Ectodermal cell (in vitro differentiated cells): ENCODE data around the gene IGF1R.

Source experiments
- H3K27ac ChIP-seq: 2 replicates; pipeline ENCODE4 v1.7.0; 2013; ENCODE audit warnings: mild to moderate bottlenecking, low read depth, low read length; ENCODE audit not compliant: insufficient read depth, poor library complexity, severe bottlenecking
- H3K27me3 ChIP-seq: 2 replicates; pipeline ENCODE4 v1.7.0; 2013; ENCODE audit warnings: mild to moderate bottlenecking, low read length; ENCODE audit not compliant: insufficient read depth, control insufficient read depth, poor library complexity, severe bottlenecking
- H3K36me3 ChIP-seq: one replicate; pipeline ENCODE4 v1.7.0; 2013; ENCODE audit warnings: low read length; ENCODE audit not compliant: control insufficient read depth, insufficient read depth
- H3K4me1 ChIP-seq: one replicate; pipeline ENCODE4 v1.7.0; 2013; ENCODE audit warnings: low read length; ENCODE audit not compliant: control insufficient read depth, insufficient read depth
- H3K4me3 ChIP-seq: 2 replicates; pipeline ENCODE4 v1.7.0; 2013; ENCODE audit warnings: low read depth, low read length, control low read depth; ENCODE audit not compliant: insufficient read depth
- H3K9me3 ChIP-seq: 2 replicates; pipeline ENCODE4 v1.7.0; 2013; ENCODE audit warnings: mild to moderate bottlenecking, low read length, moderate library complexity; ENCODE audit not compliant: control insufficient read depth
- WGBS, 2 experiments: methylation state at CpG; one replicate each; pipeline ENCODE4 v1.1.7; 2013; ENCODE audit warnings: missing lambda C conversion rate in 2 of 2; 5-methylcytosine and 5-hydroxymethylcytosine counted together

The IGF1R gene

GRCh38 chr15:99010768-99011167 is 362.4 kb downstream of the IGF1R start:
- peaks cover 5% of the 10 kb centered on the region for H3K4me1 ChIP-seq
- no peak overlapping the region for H3K27ac ChIP-seq
- no peaks in the 10 kb centered on the region for H3K9me3 ChIP-seq
- no peak overlapping the region for H3K4me3 ChIP-seq
- WGBS, 2 experiments, result 98 to 100% methylated on average over 2 of the region's 2 CpGs
- H3K36me3 ChIP-seq, result no peaks in the 10 kb centered on the region
- H3K27me3 ChIP-seq, result peaks cover 8% of the 10 kb centered on the region
